Kidney (tissue), 14 donors: ENCODE measurements around the gene PDGFB. TPM values are rescaled to one million over a fixed set of nuclear protein-coding genes. Genes with fewer than 3 reads are reported as not detected.

Experiments used
- DNase-seq, 5 donors: peaks; one replicate each; pipeline ENCODE4 v3.0.0-alpha.2; 2013 to 2020
- FAIRE-seq: peaks from 2 replicates; lab custom pipeline; 2012; peaks lifted over from hg19 to GRCh38; lab: Jason Lieb, UNC
- H3K27ac ChIP-seq, 2 donors: one replicate each; pipeline ENCODE4 v1.7.0; 2013; ENCODE audit warnings: low read depth in 2 of 2, low read length in 2 of 2, inconsistent platforms in 1 of 2
- H3K27me3 ChIP-seq: one replicate; pipeline ENCODE4 v1.7.1; 2013; ENCODE audit warnings: low read length, inconsistent platforms; ENCODE audit not compliant: control insufficient read depth, insufficient read depth
- H3K36me3 ChIP-seq, 3 donors: one replicate each; pipeline versions ENCODE4 v1.7.0 to v1.7.1; 2013; ENCODE audit warnings: low read length in 3 of 3, control low read depth in 1 of 3, inconsistent platforms in 1 of 3; ENCODE audit not compliant: insufficient read depth in 3 of 3, control insufficient read depth in 2 of 3
- H3K4me1 ChIP-seq, 3 donors: one replicate each; pipeline versions ENCODE4 v1.7.0 to v1.7.1; 2013; ENCODE audit warnings: low read length in 3 of 3, inconsistent platforms in 1 of 3, low read depth in 1 of 3; ENCODE audit not compliant: control insufficient read depth in 2 of 3, insufficient read depth in 2 of 3
- H3K4me3 ChIP-seq, 3 donors: one replicate each; pipeline versions ENCODE4 v1.7.0 to v1.8.1; 2013; ENCODE audit warnings: low read length in 3 of 3, control low read depth in 1 of 3, inconsistent platforms in 1 of 3
- H3K9ac ChIP-seq, 3 donors: one replicate each; pipeline versions ENCODE4 v1.7.0 to v1.7.1; 2013; ENCODE audit warnings: low read length in 3 of 3, control low read depth in 1 of 3, inconsistent platforms in 1 of 3
- H3K9me3 ChIP-seq, 3 donors: one replicate each; pipeline versions ENCODE4 v1.7.0 to v1.7.1; 2013; ENCODE audit warnings: low read length in 3 of 3, control low read depth in 1 of 3, inconsistent platforms in 1 of 3; ENCODE audit not compliant: control insufficient read depth in 2 of 3, insufficient read depth in 1 of 3
- intact Hi-C: fragments of 100-400 bp; cut with DNase I; formaldehyde crosslinking; loops from one replicate; pipeline ENCODE4 v1.11.1; 2022
- polyA plus RNA-seq: library from polyadenylated mRNA; stranded (reverse); fragments of 350-450 nt; fragmentation: Illumina TruSeq; extraction: RNeasy Lipid Tissue Mini Kit (QIAGEN cat#74804); gene quantifications from one replicate; pipeline ENCODE4 v1.2.3, GENCODE V29; 2014; ENCODE audit warnings: low read depth, low replicate concordance; ENCODE audit not compliant: insufficient read depth
- total RNA-seq: library from RNA; stranded (reverse); fragmentation: NEBNext Ultra II Directional; extraction: Animal tissue kit (Norgen Biotek cat#: 25700); gene quantifications from one replicate; pipeline ENCODE4 v1.2.1, GENCODE V29; 2021
- TF ChIP-seq, protein P1 (sequence below): IDR thresholded peaks from 3 replicates; pipeline ENCODE4 v1.5.1; 2012; ENCODE audit warnings: mild to moderate bottlenecking, moderate library complexity, borderline replicate concordance; ENCODE audit not compliant: insufficient read depth; ENCODE audit errors: extremely low read depth
- donor health status: control.
- donor health status: control.
- donor health status: control.
- donor health status: control.
- donor health status: control.
- donor health status: DM: yes; HTN: yes; CAD: no.
- donor health status: Normal renal cell carcinoma (clear cell type).

PDGFB gene
- total and polyA plus RNA-seq, 2 donors from 2014 or later, result 10.4 to 14.2 TPM

DNA sequence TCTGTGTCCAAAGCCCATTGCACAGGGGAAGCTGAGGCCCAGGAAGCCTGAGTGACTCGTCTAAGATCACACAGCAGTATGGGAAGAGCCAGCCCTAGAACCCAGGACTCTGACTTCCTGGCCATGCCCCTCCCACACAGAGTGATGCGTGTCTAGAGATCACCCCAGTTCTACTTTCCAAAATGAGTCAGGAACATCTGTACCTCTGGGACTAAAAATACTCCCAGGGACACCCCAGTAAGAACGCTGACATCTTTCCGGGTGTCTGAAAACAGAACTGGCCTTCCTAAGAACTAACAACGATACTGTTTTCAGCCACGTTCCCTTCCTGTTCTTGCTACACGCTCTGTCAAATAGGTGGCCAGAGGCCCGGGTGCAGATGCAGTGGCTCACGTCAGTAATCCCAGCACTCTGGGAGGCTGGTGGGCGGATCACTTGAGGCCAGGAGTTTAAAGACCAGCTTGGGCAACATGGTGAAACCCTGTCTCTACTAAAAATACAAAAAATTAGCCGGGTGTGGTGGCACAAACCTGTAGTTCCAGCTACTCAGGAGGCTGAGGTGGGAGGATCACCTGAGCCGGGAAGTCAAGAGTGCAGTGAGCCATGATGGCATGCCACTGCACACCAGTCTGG, 21.7 kb upstream of the PDGFB start:
- peaks cover 0 to 3% (median 0%) of the 10 kb centered on the region in 3 donors for H3K4me1 ChIP-seq
- FAIRE-seq (no peak), DNase-seq (no peak)
- intact Hi-C loops, result no loop called here
- H3K9me3 ChIP-seq, result peaks cover 0 to 1% (median 0%) of the 10 kb centered on the region in 3 donors
- no peaks in the 10 kb centered on the region for H3K27me3 ChIP-seq
- H3K4me3 ChIP-seq, result no peak overlapping the region
- no peak overlapping the region for H3K9ac ChIP-seq
- H3K36me3 ChIP-seq, result no peaks in the 10 kb centered on the region
- TF ChIP-seq, protein P1, sequence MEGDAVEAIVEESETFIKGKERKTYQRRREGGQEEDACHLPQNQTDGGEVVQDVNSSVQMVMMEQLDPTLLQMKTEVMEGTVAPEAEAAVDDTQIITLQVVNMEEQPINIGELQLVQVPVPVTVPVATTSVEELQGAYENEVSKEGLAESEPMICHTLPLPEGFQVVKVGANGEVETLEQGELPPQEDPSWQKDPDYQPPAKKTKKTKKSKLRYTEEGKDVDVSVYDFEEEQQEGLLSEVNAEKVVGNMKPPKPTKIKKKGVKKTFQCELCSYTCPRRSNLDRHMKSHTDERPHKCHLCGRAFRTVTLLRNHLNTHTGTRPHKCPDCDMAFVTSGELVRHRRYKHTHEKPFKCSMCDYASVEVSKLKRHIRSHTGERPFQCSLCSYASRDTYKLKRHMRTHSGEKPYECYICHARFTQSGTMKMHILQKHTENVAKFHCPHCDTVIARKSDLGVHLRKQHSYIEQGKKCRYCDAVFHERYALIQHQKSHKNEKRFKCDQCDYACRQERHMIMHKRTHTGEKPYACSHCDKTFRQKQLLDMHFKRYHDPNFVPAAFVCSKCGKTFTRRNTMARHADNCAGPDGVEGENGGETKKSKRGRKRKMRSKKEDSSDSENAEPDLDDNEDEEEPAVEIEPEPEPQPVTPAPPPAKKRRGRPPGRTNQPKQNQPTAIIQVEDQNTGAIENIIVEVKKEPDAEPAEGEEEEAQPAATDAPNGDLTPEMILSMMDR, result no peak
- peak overlapping the region in 1 of 2 donors; percentile 13 for H3K27ac ChIP-seq

DNA sequence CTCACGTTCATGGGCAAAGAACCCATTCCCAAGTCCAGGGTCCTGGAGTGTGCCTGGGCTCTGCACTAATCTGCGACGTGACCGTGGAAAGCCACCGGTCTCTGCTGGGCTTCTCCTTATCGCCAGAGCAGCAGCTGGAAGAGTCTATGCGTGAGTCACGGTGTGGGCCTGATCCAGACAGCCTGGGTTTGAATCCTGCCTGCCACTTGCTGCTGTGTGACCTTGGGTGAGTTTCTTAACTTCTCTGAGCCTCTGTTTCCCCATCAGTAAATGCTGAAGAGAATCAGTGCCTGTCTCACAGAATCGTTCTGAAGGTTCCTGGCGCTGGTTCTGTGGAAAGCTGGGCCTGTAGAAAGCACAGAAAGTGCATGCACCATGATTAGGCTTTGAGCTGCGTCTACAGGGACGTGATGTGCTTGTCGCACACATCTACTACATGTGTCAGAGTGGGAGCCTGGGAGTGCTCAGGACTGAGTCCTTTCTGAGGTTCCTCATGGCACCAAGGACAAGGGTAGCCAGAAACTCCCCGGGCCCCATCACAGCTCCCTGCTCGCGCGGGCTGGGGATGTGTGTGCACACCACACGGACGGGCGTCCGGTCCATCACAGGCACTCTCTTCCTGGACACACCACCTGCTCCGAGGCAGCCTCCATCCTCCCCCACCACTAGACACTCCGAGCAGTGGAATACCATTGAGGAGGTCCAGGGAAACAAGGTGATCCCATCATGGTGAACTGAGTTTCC, 20.5 kb upstream of the PDGFB start:
- Histone ChIP-seq H3K9ac (no peak overlapping the region), H3K9me3 (peaks cover 0 to 6% (median 0%) of the 10 kb centered on the region in 3 donors), H3K27ac (no peak overlapping the region), H3K27me3 (no peaks in the 10 kb centered on the region), H3K4me3 (no peak overlapping the region), H3K4me1 (peaks cover 0 to 3% (median 0%) of the 10 kb centered on the region in 3 donors), H3K36me3 (no peaks in the 10 kb centered on the region)
- no peak for FAIRE-seq
- TF ChIP-seq, protein P1, result no peak
- no peak for DNase-seq
- intact Hi-C loops, result no loop called here

DNA sequence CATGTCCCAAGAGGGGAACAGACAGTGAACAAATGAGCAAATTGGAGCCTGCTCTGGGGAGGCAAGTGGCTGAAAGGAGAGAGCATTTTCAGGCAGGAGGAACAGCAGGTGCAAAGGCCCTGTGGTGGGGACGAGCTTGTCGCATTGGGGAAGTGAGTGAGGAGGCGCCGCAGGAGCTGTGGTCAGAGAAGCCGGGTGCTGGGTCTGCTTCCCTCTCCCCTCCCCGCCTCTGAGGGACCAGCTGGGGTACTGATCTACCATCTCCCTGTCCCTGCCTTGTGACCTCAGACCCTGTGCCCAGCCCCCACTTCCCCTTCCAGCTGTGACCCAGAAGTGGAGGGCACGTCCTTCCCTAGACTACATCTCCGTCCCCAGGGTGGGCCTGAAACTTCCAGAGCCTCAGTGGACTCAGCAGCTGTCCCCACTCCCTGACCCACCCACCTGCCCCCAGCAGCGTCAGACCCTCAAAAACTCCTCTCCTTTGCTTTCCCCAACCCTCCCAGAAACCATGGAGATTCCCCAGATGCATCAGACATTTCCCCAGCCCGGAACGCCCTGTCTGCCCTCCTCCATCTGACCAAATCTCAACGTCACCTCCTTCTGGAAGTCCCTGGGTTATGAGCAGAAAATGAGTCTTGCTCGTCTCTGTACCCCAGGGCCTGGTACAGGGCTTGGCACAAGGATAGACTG, 19.7 kb upstream of the PDGFB start:
- peaks cover 0 to 3% (median 0%) of the 10 kb centered on the region in 3 donors for H3K4me1 ChIP-seq
- peaks cover 0 to 6% (median 0%) of the 10 kb centered on the region in 3 donors for H3K9me3 ChIP-seq
- H3K9ac ChIP-seq, result no peak overlapping the region
- no peak overlapping the region for H3K4me3 ChIP-seq
- no peak overlapping the region for H3K27ac ChIP-seq
- intact Hi-C loops, result no loop called here
- TF ChIP-seq, protein P1, result no peak
- H3K36me3 ChIP-seq, result no peaks in the 10 kb centered on the region
- FAIRE-seq, result no peak
- no peaks in the 10 kb centered on the region for H3K27me3 ChIP-seq
- no peak for DNase-seq
